Neural cell (in vitro differentiated cells): Measurements from ENCODE around the gene CADPS2. TPM values are rescaled to one million over a fixed set of nuclear protein-coding genes. Genes with fewer than 3 reads are reported as not detected.

Source experiments
- H2AFZ ChIP-seq: fragments of 200-600, 300-800 bp; sonication (generic), shearing (Covaris generic); 2 replicates; pipeline ENCODE4 v1.6.0; 2014; ENCODE audit warnings: low read depth, mild to moderate bottlenecking, antibody characterized with exemption, low read length, moderate library complexity
- H3F3A ChIP-seq: fragments of 200-600 bp; shearing (Covaris generic); 2 replicates; pipeline ENCODE4 v1.6.1; 2016; ENCODE audit warnings: mild to moderate bottlenecking, moderate library complexity, mixed read lengths, antibody characterized with exemption, low read length; ENCODE audit not compliant: insufficient read depth, poor library complexity, severe bottlenecking
- H3K27ac ChIP-seq: fragments of 200-600, 300-800 bp; sonication (generic), shearing (Covaris generic); 2 replicates; pipeline ENCODE4 v1.5.1; 2014; ENCODE audit warnings: mild to moderate bottlenecking, low read length, moderate library complexity
- H3K27me3 ChIP-seq: fragments of 300-800, 200-600 bp; sonication (generic), shearing (Covaris generic); 2 replicates; pipeline ENCODE4 v1.6.0; 2014; ENCODE audit warnings: mild to moderate bottlenecking, low read depth, low read length, moderate library complexity; ENCODE audit not compliant: insufficient read depth
- H3K36me3 ChIP-seq: fragments of 300-800, 200-600 bp; sonication (generic), shearing (Covaris generic); 2 replicates; pipeline ENCODE4 v1.5.1; 2014; ENCODE audit warnings: mild to moderate bottlenecking, antibody characterized with exemption, low read length, moderate library complexity; ENCODE audit not compliant: insufficient read depth
- H3K4me2 ChIP-seq: fragments of 300-800, 200-600 bp; sonication (generic), shearing (Covaris generic); 2 replicates; pipeline ENCODE4 v1.6.0; 2014; ENCODE audit warnings: mild to moderate bottlenecking, low read length
- H3K4me3 ChIP-seq: fragments of 300-800, 200-600 bp; sonication (generic), shearing (Covaris generic); 2 replicates; pipeline ENCODE4 v1.5.1; 2014; ENCODE audit warnings: mild to moderate bottlenecking, low read length, moderate library complexity
- H3K79me2 ChIP-seq: fragments of 200-600 bp; shearing (Covaris generic); replicated peaks from 2 replicates; pipeline ENCODE4 v1.6.0; 2014; ENCODE audit warnings: mild to moderate bottlenecking, low read length, moderate library complexity; ENCODE audit not compliant: insufficient read depth
- H3K9ac ChIP-seq: fragments of 300-800, 200-600 bp; sonication (generic), shearing (Covaris generic); 2 replicates; pipeline ENCODE4 v1.6.1; 2016; ENCODE audit warnings: mild to moderate bottlenecking, low read length, mixed read lengths
- H3K9me2 ChIP-seq: fragments of 200-600 bp; shearing (Covaris generic); 2 replicates; pipeline ENCODE4 v1.6.1; 2016; ENCODE audit warnings: mild to moderate bottlenecking, low read length, mixed read lengths; ENCODE audit not compliant: insufficient read depth
- H3K9me3 ChIP-seq: fragments of 200-600, 300-800 bp; sonication (generic), shearing (Covaris generic); 2 replicates; pipeline ENCODE4 v1.6.1; 2016; ENCODE audit warnings: mild to moderate bottlenecking, mixed run types, low read length, moderate library complexity, mixed read lengths
- H4K20me1 ChIP-seq: fragments of 200-600 bp; shearing (Covaris generic); 2 replicates; pipeline ENCODE4 v1.6.1; 2016; ENCODE audit warnings: mild to moderate bottlenecking, mixed run types; ENCODE audit not compliant: insufficient read depth
- CTCF ChIP-seq: fragments of 450-650 bp; IDR thresholded peaks from 2 replicates; pipeline ENCODE4 v1.5.1; 2014; ENCODE audit warnings: antibody characterized with exemption, mild to moderate bottlenecking, moderate library complexity; ENCODE audit not compliant: poor library complexity, severe bottlenecking
- EP300 ChIP-seq: fragments of 450-650 bp; conservative IDR thresholded peaks from 2 replicates; pipeline ENCODE4 v1.6.1; 2014; ENCODE audit warnings: antibody characterized with exemption, mild to moderate bottlenecking, moderate library complexity; ENCODE audit not compliant: poor library complexity, severe bottlenecking
- EZH2 ChIP-seq: fragments of 200-600, 300-800 bp; shearing (Covaris generic), sonication (generic); IDR thresholded peaks from 2 replicates; pipeline ENCODE4 v1.6.1; 2014; ENCODE audit warnings: antibody characterized with exemption, low read length, borderline replicate concordance, mild to moderate bottlenecking; ENCODE audit not compliant: insufficient read depth, poor library complexity, severe bottlenecking
- MXI1 ChIP-seq: fragments of 450-650 bp; conservative IDR thresholded peaks from 2 replicates; pipeline ENCODE4 v1.6.1; 2014; ENCODE audit warnings: antibody characterized with exemption, mild to moderate bottlenecking; ENCODE audit not compliant: poor library complexity, severe bottlenecking
- POLR2AphosphoS5 ChIP-seq: IDR thresholded peaks from 2 replicates; pipeline ENCODE4 v1.6.1; 2012
- RAD21 ChIP-seq: fragments of 450-650 bp; conservative IDR thresholded peaks from 2 replicates; pipeline ENCODE4 v1.6.1; 2014; ENCODE audit warnings: antibody characterized with exemption, mild to moderate bottlenecking, moderate library complexity
- REST ChIP-seq: IDR thresholded peaks from 2 replicates; pipeline ENCODE4 v1.6.1; 2012; ENCODE audit warnings: borderline replicate concordance
- SMC3 ChIP-seq: fragments of 450-650 bp; conservative IDR thresholded peaks from 2 replicates; pipeline ENCODE4 v1.6.1; 2014; ENCODE audit warnings: antibody characterized with exemption, mild to moderate bottlenecking, moderate library complexity; ENCODE audit not compliant: poor library complexity
- TAF1 ChIP-seq: IDR thresholded peaks from 2 replicates; pipeline ENCODE4 v1.6.1; 2012; ENCODE audit warnings: low read depth
- polyA plus RNA-seq: library from polyadenylated mRNA; depleted of rRNA; stranded (reverse); fragments of >200 nt; gene quantifications from 2 replicates; pipeline ENCODE4 v1.2.3, GENCODE V29; 2014

The CADPS2 gene
- polyA plus RNA-seq, 1 donor from 2014 or later = 5.9 TPM

GRCh38 chr7:122415510-122415909, 470.8 kb downstream of the CADPS2 start:
- H3K36me3 ChIP-seq = no peaks in the 10 kb centered on the region
- no peaks in the 10 kb centered on the region for H3F3A ChIP-seq
- no peak overlapping the region for H3K4me2 ChIP-seq
- H3K9me2 ChIP-seq = no peaks in the 10 kb centered on the region
- H3K27ac ChIP-seq = no peak overlapping the region
- TF ChIP-seq TAF1 (no peak), EZH2 (no peak), POLR2AphosphoS5 (no peak), MXI1 (no peak), EP300 (no peak), RAD21 (no peak), REST (no peak), SMC3 (no peak), CTCF (no peak)
- H3K27me3 ChIP-seq = no peaks in the 10 kb centered on the region
- H3K4me3 ChIP-seq = no peak overlapping the region
- no peak overlapping the region for H2AFZ ChIP-seq
- H3K9me3 ChIP-seq = no peaks in the 10 kb centered on the region
- H4K20me1 ChIP-seq = no peaks in the 10 kb centered on the region
- H3K79me2 ChIP-seq = no peaks in the 10 kb centered on the region
- H3K9ac ChIP-seq = no peak overlapping the region

GRCh38 chr7:122413339-122413738, 472.9 kb downstream of the CADPS2 start:
- H3K9me2 ChIP-seq = no peaks in the 10 kb centered on the region
- no peaks in the 10 kb centered on the region for H3K27me3 ChIP-seq
- no peak for TF ChIP-seq TAF1
- TF ChIP-seq EP300 = no peak
- no peak for TF ChIP-seq EZH2
- no peak for TF ChIP-seq SMC3
- no peak for TF ChIP-seq MXI1
- TF ChIP-seq REST = no peak
- no peak for TF ChIP-seq RAD21
- TF ChIP-seq CTCF = no peak
- TF ChIP-seq POLR2AphosphoS5 = no peak
- no peaks in the 10 kb centered on the region for H3K36me3 ChIP-seq
- H3K27ac ChIP-seq = no peak overlapping the region
- H2AFZ ChIP-seq = no peak overlapping the region
- no peak overlapping the region for H3K4me2 ChIP-seq
- H4K20me1 ChIP-seq = no peaks in the 10 kb centered on the region
- H3K9me3 ChIP-seq = no peaks in the 10 kb centered on the region
- H3F3A ChIP-seq = no peaks in the 10 kb centered on the region
- H3K9ac ChIP-seq = no peak overlapping the region
- H3K4me3 ChIP-seq = no peak overlapping the region
- H3K79me2 ChIP-seq = no peaks in the 10 kb centered on the region
